Ectodermal cell (in vitro differentiated cells): ENCODE measurements around the gene SLC26A2.
"Not testable (repeated sequence)": the region's sequence is repeated elsewhere in the genome, so short reads cannot be mapped to it uniquely, and the experiment has no call there.

Source experiments
- H3K27ac ChIP-seq: 2 replicates; pipeline ENCODE4 v1.7.0; 2013; ENCODE audit warnings: mild to moderate bottlenecking, low read depth, low read length; ENCODE audit not compliant: insufficient read depth, poor library complexity, severe bottlenecking
- H3K27me3 ChIP-seq: 2 replicates; pipeline ENCODE4 v1.7.0; 2013; ENCODE audit warnings: mild to moderate bottlenecking, low read length; ENCODE audit not compliant: insufficient read depth, control insufficient read depth, poor library complexity, severe bottlenecking
- H3K36me3 ChIP-seq: one replicate; pipeline ENCODE4 v1.7.0; 2013; ENCODE audit warnings: low read length; ENCODE audit not compliant: control insufficient read depth, insufficient read depth
- H3K4me1 ChIP-seq: one replicate; pipeline ENCODE4 v1.7.0; 2013; ENCODE audit warnings: low read length; ENCODE audit not compliant: control insufficient read depth, insufficient read depth
- H3K4me3 ChIP-seq: 2 replicates; pipeline ENCODE4 v1.7.0; 2013; ENCODE audit warnings: low read depth, low read length, control low read depth; ENCODE audit not compliant: insufficient read depth
- H3K9me3 ChIP-seq: 2 replicates; pipeline ENCODE4 v1.7.0; 2013; ENCODE audit warnings: mild to moderate bottlenecking, low read length, moderate library complexity; ENCODE audit not compliant: control insufficient read depth
- WGBS, 2 experiments: methylation state at CpG; one replicate each; pipeline ENCODE4 v1.1.7; 2013; ENCODE audit warnings: missing lambda C conversion rate in 2 of 2; 5-methylcytosine and 5-hydroxymethylcytosine counted together

Gene SLC26A2

DNA sequence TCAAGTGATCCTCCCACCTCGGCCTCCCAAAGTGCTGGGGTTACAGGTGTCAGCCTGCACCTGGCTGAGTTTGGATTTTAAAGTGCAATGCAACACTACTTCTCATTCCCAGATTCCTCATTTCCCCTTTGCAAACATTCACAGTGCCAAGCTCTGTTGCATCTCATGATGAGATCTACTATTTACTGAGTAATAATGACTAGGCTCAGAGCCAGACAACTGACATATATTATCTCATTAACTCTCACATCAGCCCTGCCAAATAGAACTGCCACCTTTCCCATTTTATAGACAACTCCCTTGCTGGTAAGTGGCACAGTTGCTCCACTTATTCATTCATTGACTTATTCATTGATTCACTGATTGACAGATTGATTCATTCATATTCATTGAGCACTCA lies 22.9 kb upstream of the SLC26A2 start:
- H3K9me3 ChIP-seq: no peaks in the 10 kb centered on the region
- H3K27ac ChIP-seq: no peak overlapping the region
- H3K36me3 ChIP-seq: no peaks in the 10 kb centered on the region
- no peaks in the 10 kb centered on the region for H3K4me1 ChIP-seq
- H3K27me3 ChIP-seq: no peaks in the 10 kb centered on the region
- 85 to 86% methylated on average over 1 of the region's 1 CpG for WGBS, 2 experiments
- H3K4me3 ChIP-seq: no peak overlapping the region

DNA sequence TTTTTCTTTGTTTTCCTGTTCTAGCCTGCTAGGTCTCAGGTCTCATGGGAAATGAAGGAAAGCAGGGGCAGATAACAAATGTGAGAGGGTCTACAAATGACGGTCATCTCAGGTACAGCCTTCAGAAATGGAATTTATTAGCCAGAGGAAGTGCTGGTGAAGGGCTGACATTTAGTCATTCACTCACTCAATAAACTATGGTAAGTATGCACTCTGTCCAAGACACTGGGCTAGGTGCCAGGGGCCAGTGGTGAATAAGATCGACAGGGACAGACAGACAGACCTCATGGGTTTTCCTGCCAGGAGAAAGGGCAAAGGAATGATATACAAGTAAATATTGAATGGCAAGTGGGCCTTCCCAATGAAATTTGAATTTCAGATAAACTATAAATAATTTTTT lies 22.3 kb upstream of the SLC26A2 start:
- no peak overlapping the region for H3K27ac ChIP-seq
- H3K9me3 ChIP-seq: no peaks in the 10 kb centered on the region
- 92% methylated on average over 2 of the region's 2 CpGs for WGBS, 2 experiments
- no peaks in the 10 kb centered on the region for H3K4me1 ChIP-seq
- no peak overlapping the region for H3K4me3 ChIP-seq
- H3K27me3 ChIP-seq: no peaks in the 10 kb centered on the region
- H3K36me3 ChIP-seq: no peaks in the 10 kb centered on the region

DNA sequence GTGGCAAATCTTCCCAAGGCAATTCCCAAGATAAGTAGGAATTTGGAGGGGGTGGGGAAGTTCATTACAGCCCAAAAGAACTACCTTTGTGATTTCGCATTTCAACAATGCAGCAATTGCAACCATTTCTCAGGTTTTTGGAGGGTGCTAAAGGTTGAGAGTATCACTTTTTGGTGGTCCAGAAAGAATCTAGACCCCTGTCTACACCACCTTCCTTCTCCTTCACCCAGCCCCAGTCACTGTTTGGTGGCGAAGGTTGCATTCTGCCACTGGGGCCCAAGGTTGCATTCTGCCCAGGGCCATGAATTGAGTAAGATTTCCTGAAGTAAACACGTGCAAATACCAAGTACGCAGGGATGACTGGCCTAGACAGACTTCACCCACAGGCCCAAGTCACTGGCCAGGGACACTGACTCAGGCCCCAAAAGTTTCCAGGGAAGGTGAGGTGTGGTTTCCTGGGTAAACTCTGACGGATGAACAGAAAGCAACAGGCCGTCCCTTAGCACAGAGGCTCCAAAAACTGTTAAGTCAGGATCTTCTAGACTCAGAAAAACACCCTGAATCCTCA lies 21.7 kb upstream of the SLC26A2 start:
- Histone ChIP-seq H3K27ac (no peak overlapping the region), H3K4me3 (no peak overlapping the region), H3K27me3 (no peaks in the 10 kb centered on the region), H3K9me3 (no peaks in the 10 kb centered on the region), H3K4me1 (no peaks in the 10 kb centered on the region), H3K36me3 (no peaks in the 10 kb centered on the region)
- 75 to 83% methylated on average over 6 of the region's 6 CpGs for WGBS, 2 experiments

DNA sequence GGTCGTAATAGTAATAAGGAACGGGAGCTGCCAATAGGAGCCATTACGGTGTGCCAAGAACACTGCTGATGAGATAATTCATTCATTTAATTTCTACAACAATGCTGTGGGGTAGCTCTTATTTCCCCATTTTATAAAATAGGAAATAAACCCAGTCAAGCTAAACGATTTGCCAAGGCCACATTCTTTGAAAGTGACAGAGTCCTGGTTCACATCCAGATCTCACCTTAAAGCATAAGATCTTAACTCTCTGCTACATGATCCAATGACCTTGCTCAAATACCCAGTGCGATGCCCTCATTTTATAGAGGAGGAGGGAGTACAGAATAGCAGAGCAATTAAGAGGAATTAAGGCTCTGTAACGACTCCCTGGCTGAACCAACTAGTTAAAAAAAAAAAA lies 21.0 kb upstream of the SLC26A2 start:
- no peak overlapping the region for H3K4me3 ChIP-seq
- H3K36me3 ChIP-seq: no peaks in the 10 kb centered on the region
- H3K27me3 ChIP-seq: no peaks in the 10 kb centered on the region
- H3K4me1 ChIP-seq: no peaks in the 10 kb centered on the region
- H3K9me3 ChIP-seq: no peaks in the 10 kb centered on the region
- no peak overlapping the region for H3K27ac ChIP-seq
- WGBS, 2 experiments: 89 to 92% methylated on average over 6 of the region's 6 CpGs

DNA sequence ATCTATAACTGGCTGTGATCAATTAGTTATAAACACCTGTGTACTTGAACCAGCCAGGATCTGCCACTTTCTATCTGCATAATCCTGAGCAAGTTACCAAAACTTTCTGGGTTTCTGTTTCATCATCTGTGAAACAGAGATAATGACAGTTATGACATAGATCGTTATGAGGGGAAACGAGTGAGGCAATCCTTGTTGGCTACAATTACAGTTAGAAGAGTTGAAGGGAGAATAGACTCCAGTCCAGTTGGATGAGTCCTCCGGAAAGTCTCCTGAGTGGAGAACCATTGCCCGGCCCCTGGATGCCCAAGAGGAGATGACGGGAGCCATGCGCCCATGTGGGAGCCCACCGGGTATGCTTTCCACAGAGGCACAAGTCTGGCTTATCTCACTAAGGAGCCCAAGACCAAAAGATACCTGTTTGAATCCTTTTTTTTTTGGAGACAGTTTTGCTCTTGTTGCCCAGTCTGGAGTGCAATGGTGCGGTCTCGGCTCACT lies 20.4 kb upstream of the SLC26A2 start:
- Histone ChIP-seq H3K9me3 (no peaks in the 10 kb centered on the region), H3K4me3 (no peak overlapping the region), H3K36me3 (no peaks in the 10 kb centered on the region), H3K4me1 (no peaks in the 10 kb centered on the region), H3K27me3 (no peaks in the 10 kb centered on the region), H3K27ac (no peak overlapping the region)
- 92 to 94% methylated on average over 9 of the region's 9 CpGs for WGBS, 2 experiments

DNA sequence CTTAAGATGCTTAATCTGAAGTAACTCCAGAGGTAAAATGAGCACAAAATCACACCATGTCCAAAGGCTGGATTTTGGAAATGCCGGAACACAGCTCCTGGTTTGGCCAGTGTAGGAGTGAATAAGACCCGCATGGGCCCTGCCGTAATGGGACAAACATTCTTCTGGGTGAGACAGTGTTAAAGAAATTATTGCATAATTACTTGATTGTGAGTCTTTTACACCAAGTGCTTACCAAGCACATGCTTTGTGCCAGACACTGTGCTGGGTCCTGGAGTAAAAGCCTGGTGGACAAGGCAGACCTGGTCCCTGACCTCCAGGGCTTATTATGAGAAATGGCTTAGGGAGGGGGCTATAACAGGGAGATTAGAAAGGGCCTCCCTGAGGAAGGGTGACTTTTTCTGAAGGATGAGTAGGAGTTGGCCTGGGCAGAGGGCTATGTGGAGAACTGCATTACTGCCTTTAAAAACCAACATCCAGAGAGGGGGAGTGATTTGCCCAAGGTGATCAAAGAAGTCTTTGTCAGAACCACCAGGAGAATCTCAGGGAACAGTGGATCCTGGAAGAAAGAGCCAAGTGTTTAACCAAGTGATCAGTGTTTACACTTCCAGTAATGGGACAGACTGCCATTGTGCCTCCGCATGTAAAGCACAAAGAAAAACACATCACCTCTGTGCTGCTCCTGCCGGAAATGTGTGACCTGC lies 19.5 kb upstream of the SLC26A2 start:
- no peaks in the 10 kb centered on the region for H3K36me3 ChIP-seq
- no peaks in the 10 kb centered on the region for H3K4me1 ChIP-seq
- no peaks in the 10 kb centered on the region for H3K9me3 ChIP-seq
- WGBS, 2 experiments: 85 to 87% methylated on average over 5 of the region's 5 CpGs
- no peak overlapping the region for H3K27ac ChIP-seq
- H3K4me3 ChIP-seq: no peak overlapping the region
- H3K27me3 ChIP-seq: no peaks in the 10 kb centered on the region

DNA sequence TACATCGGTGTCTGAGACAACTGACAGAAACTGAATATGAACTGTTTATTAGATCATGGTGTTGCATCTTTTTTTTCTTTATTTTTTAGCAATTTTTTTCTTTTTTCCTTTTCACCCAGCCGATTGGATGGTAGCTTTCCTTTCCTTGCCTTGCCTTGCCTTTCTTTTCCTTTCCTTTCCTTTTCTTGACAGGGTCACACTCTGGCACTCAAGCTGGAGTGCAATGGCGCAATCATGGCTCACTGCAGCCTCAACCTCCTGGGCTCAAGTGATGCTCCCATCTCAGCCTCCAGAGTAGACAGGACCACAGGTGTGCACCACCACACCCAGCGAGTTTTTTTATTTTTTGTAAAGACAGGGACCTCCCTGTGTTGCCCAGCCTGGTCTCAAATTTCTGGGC lies 18.8 kb upstream of the SLC26A2 start:
- Histone ChIP-seq H3K36me3 (no peaks in the 10 kb centered on the region), H3K4me1 (no peaks in the 10 kb centered on the region), H3K4me3 (no peak overlapping the region), H3K9me3 (no peaks in the 10 kb centered on the region), H3K27ac (no peak overlapping the region), H3K27me3 (no peaks in the 10 kb centered on the region)
- 89 to 92% methylated on average over 4 of the region's 4 CpGs for WGBS, 2 experiments

DNA sequence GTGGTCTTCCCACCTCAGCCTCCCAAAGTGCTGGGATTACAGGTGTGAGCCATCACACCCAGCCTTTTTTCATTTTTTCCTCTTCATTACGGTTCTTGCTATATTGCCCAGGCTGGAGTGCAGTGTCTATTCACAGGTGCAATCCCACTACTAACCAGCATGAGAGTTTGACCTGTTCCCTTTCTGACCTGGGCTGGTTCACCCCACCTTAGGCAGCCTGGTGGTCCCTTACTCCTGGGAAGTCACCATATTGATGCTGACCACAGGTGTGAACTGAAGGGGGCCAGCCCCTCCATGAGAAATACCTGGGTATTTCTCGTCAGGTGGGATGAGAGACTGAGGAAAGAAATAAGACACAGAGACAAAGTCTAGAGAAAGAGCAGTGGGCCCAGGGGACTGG lies 18.4 kb upstream of the SLC26A2 start:
- WGBS, 2 experiments: 94 to 95% methylated on average over 2 of the region's 2 CpGs
- Histone ChIP-seq H3K27ac (no peak overlapping the region), H3K9me3 (no peaks in the 10 kb centered on the region), H3K36me3 (no peaks in the 10 kb centered on the region), H3K27me3 (no peaks in the 10 kb centered on the region), H3K4me1 (no peaks in the 10 kb centered on the region), H3K4me3 (no peak overlapping the region)

DNA sequence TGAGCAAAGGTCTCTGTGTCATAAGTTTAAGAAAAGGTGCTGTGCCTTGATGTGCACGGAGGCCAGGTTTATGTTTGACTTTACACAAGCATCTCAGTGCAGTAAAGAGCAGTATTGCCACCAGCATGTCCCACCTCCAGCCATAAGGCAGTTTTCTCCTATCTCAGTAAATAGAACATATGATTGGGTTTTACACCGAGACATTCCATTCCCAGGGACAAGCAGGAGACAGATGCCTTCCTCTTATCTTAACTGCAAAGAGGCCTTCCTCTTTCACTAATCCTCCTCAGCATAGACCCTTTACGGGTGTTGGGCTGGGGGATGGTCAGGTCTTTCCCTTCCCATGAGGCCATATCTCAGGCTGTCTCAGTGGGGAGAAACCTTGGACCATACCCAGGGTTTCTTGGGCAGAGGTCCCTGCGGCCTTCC lies 17.8 kb upstream of the SLC26A2 start:
- WGBS, 2 experiments: 78 to 79% methylated on average over 4 of the region's 4 CpGs

DNA sequence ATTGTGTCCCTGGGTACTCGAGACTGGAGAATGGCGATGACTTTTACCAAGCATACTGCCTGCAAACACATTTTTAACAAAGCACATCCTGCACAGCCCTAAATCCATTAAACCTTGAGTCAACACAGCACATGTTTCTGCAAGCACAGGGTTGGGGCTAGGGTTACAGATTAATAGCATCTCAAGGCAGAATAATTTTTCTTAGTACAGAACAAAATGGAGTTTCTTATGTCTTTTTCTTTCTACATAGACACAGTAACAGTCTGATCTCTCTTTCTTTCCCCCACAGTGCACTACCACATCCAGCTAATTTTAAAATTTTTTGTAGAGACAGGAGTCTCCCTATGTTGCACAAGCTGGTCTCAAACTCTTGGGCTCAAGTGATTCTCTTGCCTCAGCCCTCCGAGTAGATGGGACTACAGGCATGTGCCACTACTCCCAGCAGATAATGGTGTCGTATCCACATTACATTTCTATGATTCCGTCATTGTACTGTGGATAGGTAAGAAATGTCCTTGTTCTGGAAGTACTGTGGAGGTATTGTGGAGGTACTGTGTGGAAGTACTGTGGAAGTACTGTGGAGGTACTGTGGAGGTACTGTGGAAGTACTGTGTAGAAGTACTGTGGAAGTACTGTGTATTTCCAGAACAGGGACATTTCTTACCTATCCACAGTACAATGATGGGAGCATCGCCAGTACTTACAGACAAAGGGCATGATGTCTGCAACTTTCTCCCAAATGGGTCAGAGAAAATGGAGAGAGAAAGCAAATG lies 17.2 kb upstream of the SLC26A2 start:
- whole genome bisulfite sequencing, 2 experiments: 93 to 94% methylated on average over 6 of the region's 6 CpGs
- H3K27ac ChIP-seq, H3K4me1 ChIP-seq, H3K36me3 ChIP-seq, H3K27me3 ChIP-seq, H3K4me3 ChIP-seq, H3K9me3 ChIP-seq: not testable (repeated sequence)

More for the DNA sequence above, 17.8 kb upstream of the SLC26A2 start:
- not testable (repeated sequence) for H3K36me3 ChIP-seq, H3K9me3 ChIP-seq, H3K4me3 ChIP-seq, H3K4me1 ChIP-seq, H3K27me3 ChIP-seq, H3K27ac ChIP-seq
